GM12878 (cell line): ENCODE measurements around the gene CBLB. TPM values are rescaled to one million over a fixed set of nuclear protein-coding genes. Genes with fewer than 3 reads are reported as not detected.
A peak's percentile ranks its signal among the peaks of the same experiment; 100 is the strongest.

Source experiments
- BACH1 ChIP-seq: fragments of 450-650 bp; IDR thresholded peaks from 2 replicates; pipeline ENCODE4 v1.6.1; 2017; ENCODE audit warnings: mild to moderate bottlenecking, borderline replicate concordance
- BCL11A ChIP-seq: IDR thresholded peaks from 2 replicates; pipeline ENCODE4 v1.6.1; 2011; ENCODE audit warnings: low read depth, low read length
- BHLHE40 ChIP-seq, 2 experiments: fragments of 450-650 bp in 1 of 2; IDR thresholded peaks; 2 replicates each; pipeline ENCODE4 v1.6.1; 2011 to 2017; ENCODE audit warnings: low read depth in 2 of 2, borderline replicate concordance in 1 of 2, improper control_type of control experiment in 1 of 2, low read length in 1 of 2, mild to moderate bottlenecking in 1 of 2
- CBFB ChIP-seq: IDR thresholded peaks from 2 replicates; pipeline ENCODE4 v1.6.1; 2016; ENCODE audit warnings: antibody characterized with exemption, low read depth
- CHD2 ChIP-seq: IDR thresholded peaks from 2 replicates; pipeline ENCODE4 v1.6.1; 2011; ENCODE audit warnings: low read depth, low read length, improper control_type of control experiment, borderline replicate concordance
- CREM ChIP-seq: IDR thresholded peaks from 2 replicates; pipeline ENCODE4 v1.6.1; 2014; ENCODE audit warnings: antibody characterized with exemption, low read depth
- DPF2 ChIP-seq: fragments of 450-650 bp; IDR thresholded peaks from 2 replicates; pipeline ENCODE4 v1.6.1; 2017; ENCODE audit warnings: mild to moderate bottlenecking
- EGR1 ChIP-seq, 2 experiments: IDR thresholded peaks; 1 replicate in 1 of 2; 2 replicates in 1 of 2; pipeline ENCODE4 v1.6.1; 2011 to 2012; ENCODE audit warnings: low read depth in 2 of 2, low read length in 2 of 2, borderline replicate concordance in 1 of 2, mild to moderate bottlenecking in 1 of 2, moderate library complexity in 1 of 2
- HDAC2 ChIP-seq: fragments of 200-600 bp; sonication (generic); IDR thresholded peaks from 2 replicates; pipeline ENCODE4 v1.6.1; 2017
- HDAC6 ChIP-seq: fragments of 200-600 bp; sonication (generic); IDR thresholded peaks from one replicate; pipeline ENCODE4 v1.8.0; 2017; ENCODE audit warnings: antibody characterized with exemption; ENCODE audit not compliant: unreplicated experiment
- IRF4 ChIP-seq: IDR thresholded peaks from 2 replicates; pipeline ENCODE4 v1.6.1; 2011; ENCODE audit warnings: low read depth, low read length
- JUNB ChIP-seq: IDR thresholded peaks from 2 replicates; pipeline ENCODE4 v1.6.1; 2016; ENCODE audit warnings: antibody characterized with exemption, mild to moderate bottlenecking
- MAX ChIP-seq: IDR thresholded peaks from 2 replicates; pipeline ENCODE4 v1.6.1; 2012; ENCODE audit warnings: low read depth, low read length, improper control_type of control experiment
- MEF2B ChIP-seq: fragments of 450-650 bp; IDR thresholded peaks from 2 replicates; pipeline ENCODE4 v1.6.1; 2018; ENCODE audit warnings: mild to moderate bottlenecking, moderate library complexity; ENCODE audit not compliant: partially characterized antibody, poor library complexity, severe bottlenecking
- MTA2 ChIP-seq: fragments of 450-650 bp; IDR thresholded peaks from 2 replicates; pipeline ENCODE4 v1.6.1; 2016; ENCODE audit warnings: low read depth, mild to moderate bottlenecking, moderate library complexity
- MYB ChIP-seq: fragments of 150-350 bp; IDR thresholded peaks from 2 replicates; pipeline ENCODE4 v1.6.1; 2014; ENCODE audit warnings: mild to moderate bottlenecking, low read depth, low read length, borderline replicate concordance
- NFIC ChIP-seq: IDR thresholded peaks from 2 replicates; pipeline ENCODE4 v1.6.1; 2012; ENCODE audit warnings: low read depth, mild to moderate bottlenecking, inconsistent platforms, low read length, moderate library complexity
- NR2C2 ChIP-seq: IDR thresholded peaks from 2 replicates; pipeline ENCODE4 v1.6.1; 2011; ENCODE audit warnings: borderline replicate concordance, low read depth; ENCODE audit not compliant: control insufficient read depth, insufficient read length
- NR2F1 ChIP-seq: fragments of 450-650 bp; conservative IDR thresholded peaks from 2 replicates; pipeline ENCODE4 v1.6.1; 2017; ENCODE audit warnings: mild to moderate bottlenecking
- PML ChIP-seq: IDR thresholded peaks from 2 replicates; pipeline ENCODE4 v1.6.1; 2012; ENCODE audit warnings: low read length, inconsistent platforms
- POLR2A ChIP-seq: IDR thresholded peaks from 2 replicates; pipeline ENCODE4 v1.6.1; 2011; ENCODE audit warnings: low read depth, mild to moderate bottlenecking, low read length
- POU2F2 ChIP-seq: IDR thresholded peaks from 3 replicates; pipeline ENCODE4 v1.6.1; 2011; ENCODE audit warnings: low read depth, mild to moderate bottlenecking, low read length, borderline replicate concordance
- RAD21 ChIP-seq: IDR thresholded peaks from 2 replicates; pipeline ENCODE4 v1.6.1; 2011; ENCODE audit warnings: mild to moderate bottlenecking, low read depth, low read length, moderate library complexity; ENCODE audit not compliant: insufficient read depth
- SIX5 ChIP-seq: IDR thresholded peaks from 2 replicates; pipeline ENCODE4 v1.6.1; 2011; ENCODE audit warnings: mild to moderate bottlenecking, low read depth, low read length, moderate library complexity; ENCODE audit not compliant: severe bottlenecking
- SP1 ChIP-seq: IDR thresholded peaks from one replicate; pipeline ENCODE4 v1.6.1; 2011; ENCODE audit warnings: low read depth, low read length
- TARDBP ChIP-seq: IDR thresholded peaks from 2 replicates; pipeline ENCODE4 v1.6.1; 2016; ENCODE audit warnings: borderline replicate concordance
- TBL1XR1 ChIP-seq: IDR thresholded peaks from 2 replicates; pipeline ENCODE4 v1.6.1; 2012; ENCODE audit warnings: low read depth, low read length, improper control_type of control experiment
- ZNF207 ChIP-seq: fragments of 450-650 bp; IDR thresholded peaks from 2 replicates; pipeline ENCODE4 v1.6.1; 2014; ENCODE audit warnings: antibody characterized with exemption, mild to moderate bottlenecking, borderline replicate concordance
- ZNF217 ChIP-seq: fragments of 450-650 bp; IDR thresholded peaks from 2 replicates; pipeline ENCODE4 v1.6.1; 2017; ENCODE audit warnings: antibody characterized with exemption, mild to moderate bottlenecking
- ZNF384 ChIP-seq: IDR thresholded peaks from 2 replicates; pipeline ENCODE4 v1.6.1; 2012; ENCODE audit warnings: low read depth, mild to moderate bottlenecking, low read length, improper control_type of control experiment, borderline replicate concordance
- ZSCAN29 ChIP-seq: fragments of 450-650 bp; IDR thresholded peaks from 2 replicates; pipeline ENCODE4 v1.6.1; 2017; ENCODE audit warnings: mild to moderate bottlenecking, moderate library complexity
- ZZZ3 ChIP-seq: IDR thresholded peaks from 2 replicates; pipeline ENCODE4 v1.6.1; 2011; ENCODE audit warnings: low read depth; ENCODE audit not compliant: control insufficient read depth, insufficient read length
- polyA plus RNA-seq, 11 experiments: library from polyadenylated mRNA; depleted of rRNA in 4 of 11; unstranded in 6 of 11; stranded (reverse) in 5 of 11; fragments of >200 nt; fragmentation: Nextera tagmentation in 4 of 11; fragmentation: Illumina TruSeq in 1 of 11; extraction: Ambion mirVana in 4 of 11; extraction: Trizol in 1 of 11; gene quantifications; 1 replicate in 1 of 11; 2 replicates in 10 of 11; pipeline versions ENCODE4 v1.2.1 to v1.2.3, GENCODE V29; 2011 to 2016; ENCODE audit warnings: inconsistent platforms in 2 of 11, missing spikeins in 2 of 11, low read depth in 1 of 11
- total RNA-seq, 4 experiments: library from RNA; depleted of rRNA in 3 of 4; stranded (reverse); fragments of >200 nt in 3 of 4; fragmentation: Illumina TruSeq in 1 of 4; extraction: Trizol in 1 of 4; gene quantifications; 2 replicates each; pipeline versions ENCODE4 v1.2.1 to v1.2.3, GENCODE V29; 2013 to 2021
- TF ChIP-seq, protein P1 (sequence below): IDR thresholded peaks from 2 replicates; pipeline ENCODE4 v1.6.1; 2012; ENCODE audit warnings: low read length, inconsistent platforms

Gene CBLB
- total and polyA plus RNA-seq, 10 of the 15 experiments (the other 5 are each of a cell fraction or from before 2014, with no cell fraction given), result 17.2 to 107 (median 41.9) TPM

DNA sequence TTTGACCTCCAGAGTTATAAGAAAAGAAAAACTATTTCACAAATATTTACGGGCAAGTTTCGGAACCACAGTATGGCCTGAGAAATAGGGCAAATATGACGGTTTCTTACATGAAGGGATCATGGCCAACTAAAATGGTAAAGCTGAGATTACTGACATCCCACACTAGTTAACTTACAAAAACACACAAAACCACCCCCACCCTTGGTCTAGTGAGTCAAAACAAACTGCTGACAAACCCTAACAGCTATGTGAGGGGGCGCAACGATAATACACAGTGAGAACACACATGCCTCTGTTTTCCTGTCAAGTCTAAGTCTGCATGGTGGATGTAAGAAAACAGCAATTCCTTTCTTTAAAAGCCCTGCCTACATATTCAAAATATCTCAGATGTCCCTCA, 32.3 kb downstream of the CBLB start (continued):
- peak in 1 of 2 experiments; percentile 89; a peak in 2 of 3 replicates for TF ChIP-seq EGR1 (IDR thresholded peaks at IDR 0.05; ENCODE audit: borderline replicate concordance in 1 of 2, low read depth in 2 of 2, low read length in 2 of 2)
- TF ChIP-seq RAD21, result peak; percentile 27
- peak; percentile 38 to 46; a peak in 1 of 4 replicates for TF ChIP-seq BHLHE40 (IDR thresholded peaks at IDR 0.05; ENCODE audit: borderline replicate concordance in 1 of 2, low read depth in 2 of 2, low read length in 1 of 2)
- peak; percentile 31; the same call in 1 of the 2 replicates for TF ChIP-seq POLR2A
- 0 out of 2 replicates have a peak, but pooled peaks have one; percentile 24 for TF ChIP-seq TARDBP
- peak; percentile 71 for TF ChIP-seq MTA2
- no peak for TF ChIP-seq HDAC6
- peak; percentile 91; the same call in 1 of the 2 replicates for TF ChIP-seq TBL1XR1
- TF ChIP-seq CREM, result peak; percentile 90
- peak; percentile 45; the same call in 1 of the 2 replicates for TF ChIP-seq MYB
- peak; percentile 73 for TF ChIP-seq NFIC
- TF ChIP-seq CHD2, result peak; percentile 70
- TF ChIP-seq ZNF217, result peak; percentile 86
- TF ChIP-seq, protein P1, sequence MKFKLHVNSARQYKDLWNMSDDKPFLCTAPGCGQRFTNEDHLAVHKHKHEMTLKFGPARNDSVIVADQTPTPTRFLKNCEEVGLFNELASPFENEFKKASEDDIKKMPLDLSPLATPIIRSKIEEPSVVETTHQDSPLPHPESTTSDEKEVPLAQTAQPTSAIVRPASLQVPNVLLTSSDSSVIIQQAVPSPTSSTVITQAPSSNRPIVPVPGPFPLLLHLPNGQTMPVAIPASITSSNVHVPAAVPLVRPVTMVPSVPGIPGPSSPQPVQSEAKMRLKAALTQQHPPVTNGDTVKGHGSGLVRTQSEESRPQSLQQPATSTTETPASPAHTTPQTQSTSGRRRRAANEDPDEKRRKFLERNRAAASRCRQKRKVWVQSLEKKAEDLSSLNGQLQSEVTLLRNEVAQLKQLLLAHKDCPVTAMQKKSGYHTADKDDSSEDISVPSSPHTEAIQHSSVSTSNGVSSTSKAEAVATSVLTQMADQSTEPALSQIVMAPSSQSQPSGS, result peak; percentile 92
- TF ChIP-seq NR2C2, result no peak
- no peak; the same call in 1 of the 2 replicates for TF ChIP-seq DPF2
- TF ChIP-seq NR2F1, result peak; percentile 71
- peak; percentile 63 for TF ChIP-seq CBFB
- TF ChIP-seq POU2F2, result peak; percentile 87
- TF ChIP-seq PML, result 0 out of 2 replicates have a peak, but pooled peaks have one; percentile 4
- no peak for TF ChIP-seq ZNF207
- peak; percentile 67 for TF ChIP-seq SP1
- TF ChIP-seq IRF4, result peak; percentile 95
- TF ChIP-seq ZZZ3, result no peak
- TF ChIP-seq HDAC2, result no peak
- peak; percentile 90 for TF ChIP-seq JUNB
- TF ChIP-seq BCL11A, result peak; percentile 95
- TF ChIP-seq ZNF384, result no peak
- peak; percentile 30 for TF ChIP-seq MEF2B
- peak; percentile 91 for TF ChIP-seq BACH1
- no peak for TF ChIP-seq ZSCAN29
- peak; percentile 34; the same call in 1 of the 2 replicates for TF ChIP-seq MAX
- no peak for TF ChIP-seq SIX5
